ENCODE measurements around the gene CCNE1. TPM values are rescaled to one million over a fixed set of nuclear protein-coding genes. Genes with fewer than 3 reads are reported as not detected.
A peak's percentile ranks its signal among the peaks of the same experiment; 100 is the strongest.

The CCNE1 gene
- total RNA-seq, 1 donor from 2014 or later: 0.20 TPM

DNA sequence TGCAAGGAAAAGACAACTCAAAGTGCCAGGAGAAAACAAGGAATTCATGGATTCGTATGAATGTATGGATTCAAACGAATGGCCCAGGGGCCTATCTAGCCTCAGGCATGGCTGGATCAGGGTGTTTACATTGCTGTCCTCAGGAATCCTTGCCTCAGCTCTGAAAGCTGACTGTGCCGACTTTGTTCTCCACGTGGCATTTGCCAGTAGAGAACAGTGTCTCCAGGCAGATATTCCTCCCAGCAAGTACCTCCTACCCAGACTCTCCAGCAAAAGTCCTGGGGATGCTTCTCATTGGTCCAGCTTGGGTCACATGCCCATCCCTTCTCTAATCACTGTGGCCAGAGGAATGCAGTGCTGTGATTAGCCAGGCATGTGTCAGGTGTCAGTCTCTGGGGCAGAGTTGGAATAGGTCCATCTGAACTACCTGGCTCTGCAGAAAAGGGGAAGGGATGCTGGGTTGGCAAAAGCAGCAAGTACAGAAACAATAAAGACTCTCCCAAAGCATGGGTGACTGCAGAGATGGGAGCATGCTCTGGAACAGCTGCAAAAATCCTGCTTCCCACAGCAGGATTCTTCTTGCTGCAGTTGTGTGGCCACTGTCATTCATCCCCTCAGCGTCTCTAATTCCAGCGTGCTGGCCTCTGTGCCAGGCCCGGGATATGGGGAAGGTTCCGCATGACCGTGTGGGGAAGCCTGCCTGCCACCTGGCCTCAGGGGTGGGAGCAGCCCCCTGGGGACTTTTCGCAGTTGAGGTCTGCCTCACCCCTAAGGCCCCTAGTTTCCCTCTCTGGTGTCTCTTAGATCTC, 30.0 kb downstream of the CCNE1 start:
- ATAC-seq (no peak), DNase-seq (ENCODE audit: low spot score) (no peak)

DNA sequence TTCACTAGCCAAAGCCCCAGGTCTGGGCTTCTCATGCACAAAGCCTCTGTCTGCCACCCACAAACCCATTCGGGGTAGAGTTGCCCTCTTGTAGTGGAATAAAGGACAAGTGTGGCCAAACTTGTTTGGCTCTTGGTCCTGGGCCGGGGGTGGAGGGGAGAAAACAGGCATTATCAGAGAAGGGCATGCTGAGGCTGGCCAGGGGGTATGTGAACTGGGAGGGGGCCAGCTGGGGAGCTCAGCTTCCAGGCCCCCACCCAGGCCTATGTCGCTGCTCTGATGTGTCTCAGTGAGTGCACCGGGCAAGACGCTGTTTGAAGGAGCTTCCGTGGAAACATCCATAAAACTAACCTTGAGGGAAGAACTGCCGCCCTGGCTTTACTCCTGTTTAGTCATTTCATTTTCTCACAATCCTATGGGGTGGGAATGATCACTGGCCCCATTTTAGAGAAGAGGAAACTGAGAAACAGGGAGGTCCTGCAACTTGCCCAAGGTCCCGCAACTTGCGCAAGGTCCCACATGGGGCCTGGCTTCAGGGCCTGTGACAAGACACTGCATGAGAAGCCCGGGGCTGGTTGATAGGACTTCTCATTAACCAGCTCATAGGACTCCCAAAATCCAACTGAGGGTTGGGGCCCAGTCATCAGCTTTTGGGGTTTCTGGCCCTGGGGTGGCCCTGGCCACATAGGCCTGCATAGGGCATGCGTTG, 30.8 kb downstream of the CCNE1 start:
- ATAC-seq: no peak
- DNase-seq (ENCODE audit: low spot score): no peak

DNA sequence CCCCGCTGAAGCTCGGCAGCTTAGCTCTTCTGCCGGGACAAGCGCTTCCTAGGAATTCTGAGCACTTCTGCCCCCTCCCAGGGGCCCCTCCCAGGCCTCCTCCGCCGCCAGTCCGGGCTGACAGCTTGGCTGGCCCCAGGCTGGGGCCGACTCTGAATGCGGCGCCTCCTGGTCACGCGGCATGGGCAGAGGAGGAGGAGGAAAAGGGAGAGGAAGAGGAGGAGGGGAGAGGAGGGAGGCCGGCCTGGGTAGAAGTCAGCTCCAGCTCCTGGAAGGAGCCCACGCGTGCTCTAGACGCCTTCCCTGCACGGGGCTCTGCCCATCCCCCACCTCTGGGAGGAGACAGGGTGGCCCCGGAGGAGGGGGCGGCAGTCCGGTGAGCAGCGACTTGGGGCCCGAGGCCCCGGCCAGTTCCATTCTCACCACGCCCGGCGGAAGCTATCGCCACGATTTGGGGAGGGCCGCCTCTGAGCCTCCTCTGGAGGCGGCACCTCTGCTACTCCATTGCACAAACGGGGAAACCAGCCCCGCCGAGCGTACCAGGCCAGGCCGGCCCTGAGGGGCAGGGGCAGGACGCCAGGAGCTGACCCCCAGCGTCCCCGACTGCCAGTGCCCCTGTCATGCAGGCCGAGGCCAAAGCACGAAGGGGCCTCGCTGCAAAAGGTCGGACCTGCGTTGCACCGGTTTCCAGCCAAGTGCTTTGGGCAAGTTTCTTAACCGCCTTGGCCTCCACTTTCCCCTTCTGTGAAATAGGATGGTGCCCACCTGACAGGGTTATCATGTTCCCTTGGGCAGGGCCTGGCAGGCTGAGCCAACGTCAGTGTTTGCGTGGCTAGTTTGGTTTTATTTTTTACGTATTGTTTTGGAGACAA, 31.6 kb downstream of the CCNE1 start:
- DNase-seq (ENCODE audit: low spot score) (no peak), ATAC-seq (no peak)

DNA sequence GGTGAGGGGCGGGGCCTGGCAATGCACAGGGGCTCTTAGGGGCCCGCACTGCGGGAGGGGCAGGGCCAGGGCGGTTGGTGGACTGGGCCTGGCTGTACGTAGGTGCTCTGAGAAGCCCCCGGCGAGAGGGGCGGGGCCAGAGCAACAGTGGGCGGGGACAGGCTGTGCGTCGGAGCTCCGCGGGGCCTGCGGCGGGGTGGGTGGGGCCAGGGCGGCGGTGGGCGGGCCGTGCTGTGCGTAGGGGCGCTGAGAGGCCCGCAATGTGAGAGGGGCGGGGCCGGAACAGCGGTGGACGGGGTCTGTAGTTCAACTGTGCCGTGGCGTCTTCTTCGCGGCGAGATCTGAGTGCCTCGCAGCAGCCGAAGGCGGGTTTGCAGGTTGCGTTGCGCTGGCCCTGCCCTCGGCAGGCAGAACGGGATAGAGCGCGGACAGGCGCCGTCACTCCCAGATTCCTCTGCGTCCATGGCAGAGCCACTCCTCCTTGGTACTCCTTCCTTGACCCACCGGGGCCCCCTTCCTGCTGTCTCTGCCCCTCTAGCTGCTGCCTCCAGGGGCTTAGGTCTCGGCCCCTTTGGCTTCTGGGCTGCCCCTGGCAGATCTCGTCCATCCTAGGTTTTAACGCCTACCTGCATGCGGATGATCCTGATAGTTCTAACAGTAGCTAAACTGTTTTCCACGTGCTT, 33.2 kb downstream of the CCNE1 start:
- ATAC-seq: peak; percentile 89
- DNase-seq (ENCODE audit: low spot score): peak; percentile 93

DNA sequence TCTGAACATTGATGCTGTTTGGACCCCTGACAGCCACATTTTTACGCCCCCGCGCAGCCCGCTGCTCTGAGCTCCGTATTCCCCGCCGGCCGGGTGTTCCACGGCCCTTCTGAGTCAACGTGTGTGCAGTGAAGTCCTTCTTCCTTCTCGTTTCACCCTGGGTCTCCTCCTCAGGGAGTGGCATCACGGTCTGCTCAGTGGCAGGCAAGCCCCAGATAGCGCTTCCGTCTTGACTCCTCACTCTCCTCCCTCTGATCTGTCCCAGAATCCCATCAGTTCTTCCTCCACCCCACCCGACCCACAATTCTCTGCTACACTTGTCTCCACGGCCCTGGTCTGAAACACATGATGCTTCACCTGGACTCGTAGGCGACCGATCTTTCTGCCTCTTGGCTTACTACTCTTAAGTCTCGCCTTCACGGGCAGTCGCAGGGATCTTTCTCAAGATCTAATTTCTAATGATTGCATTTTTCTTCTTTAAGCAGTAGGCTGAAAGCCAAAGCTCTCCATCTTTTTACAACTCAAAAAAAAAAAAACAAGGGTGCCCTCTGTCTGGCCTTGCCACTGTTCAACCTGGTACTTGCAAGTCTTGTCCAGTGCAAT, 33.9 kb downstream of the CCNE1 start:
- no peak for ATAC-seq
- DNase-seq (ENCODE audit: low spot score): no peak

DNA sequence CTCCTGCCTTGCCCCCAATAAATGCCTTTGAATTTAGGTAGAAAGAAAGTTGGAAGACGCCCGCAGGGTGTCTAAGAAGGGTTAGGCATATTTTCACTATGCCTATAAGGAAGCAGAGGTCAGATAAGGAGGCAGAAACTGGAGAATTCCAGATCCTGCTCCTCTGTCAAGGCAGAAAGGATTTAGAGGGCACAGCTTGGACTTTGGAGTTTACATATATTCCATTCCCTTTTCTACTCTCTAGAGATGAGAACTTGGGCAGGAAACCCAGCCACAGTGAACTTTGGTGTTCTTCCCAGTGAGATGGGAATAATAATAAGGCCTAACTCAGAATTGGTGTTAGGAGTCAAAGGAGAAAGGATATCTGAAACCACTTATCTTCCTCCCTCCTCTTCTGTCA, 37.4 kb downstream of the CCNE1 start:
- ATAC-seq (no peak), DNase-seq (ENCODE audit: low spot score) (no peak)

DNA sequence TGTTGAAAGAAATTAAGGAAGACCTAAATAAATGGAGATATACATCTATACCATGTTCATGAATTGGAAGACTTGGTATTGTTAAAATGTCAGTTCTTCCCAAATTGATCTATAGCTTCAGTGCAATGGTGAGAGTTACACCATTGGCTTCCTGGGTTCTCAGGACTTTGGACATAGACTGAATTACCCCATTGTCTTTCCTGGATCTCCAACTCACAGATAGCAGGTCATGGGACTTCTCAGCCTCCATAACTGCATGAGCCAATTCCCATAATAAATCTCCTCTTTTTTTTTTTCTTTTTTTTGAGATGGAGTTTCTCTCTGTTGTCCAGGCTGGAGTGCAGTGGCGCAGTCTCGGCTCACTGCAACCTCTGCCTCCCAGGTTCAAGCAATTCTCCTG, 38.7 kb downstream of the CCNE1 start:
- ATAC-seq (no peak), DNase-seq (ENCODE audit: low spot score) (no peak)

DNA sequence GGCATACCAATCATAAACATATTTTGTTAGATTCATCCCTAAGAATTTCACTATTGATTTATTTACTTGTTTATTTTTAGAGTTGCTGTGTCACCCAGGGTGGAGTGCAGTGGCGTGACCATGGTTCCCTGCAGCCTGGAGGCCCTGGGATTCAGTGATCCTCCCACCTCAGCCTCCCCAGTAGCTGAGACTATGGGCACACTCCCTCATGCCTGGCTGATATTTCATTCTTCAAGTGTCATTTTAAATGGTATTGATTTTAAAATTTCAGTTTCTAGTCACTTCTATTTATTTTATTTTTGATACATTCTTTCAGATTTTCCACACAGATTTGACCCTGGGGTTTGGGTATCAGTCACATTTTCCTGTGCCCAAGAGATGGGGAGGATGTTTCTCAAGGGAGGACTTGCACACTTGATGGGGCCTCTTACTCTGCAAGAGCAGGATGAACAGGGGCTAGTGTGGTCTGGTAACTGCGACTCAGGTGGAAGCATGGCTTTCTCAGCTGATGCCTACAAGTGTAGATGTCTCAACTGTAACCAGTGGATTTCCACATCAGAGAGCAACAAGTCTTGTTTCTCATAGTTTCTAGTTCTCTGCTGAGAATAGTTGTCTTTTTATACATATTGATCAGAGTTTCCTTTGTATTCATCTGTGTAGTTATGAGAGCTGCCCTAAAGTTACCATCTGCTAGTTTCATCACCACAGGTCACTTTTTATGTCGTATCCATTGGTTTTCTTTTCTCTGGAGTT, 40.2 kb downstream of the CCNE1 start:
- ATAC-seq (no peak), DNase-seq (ENCODE audit: low spot score) (no peak)

DNA sequence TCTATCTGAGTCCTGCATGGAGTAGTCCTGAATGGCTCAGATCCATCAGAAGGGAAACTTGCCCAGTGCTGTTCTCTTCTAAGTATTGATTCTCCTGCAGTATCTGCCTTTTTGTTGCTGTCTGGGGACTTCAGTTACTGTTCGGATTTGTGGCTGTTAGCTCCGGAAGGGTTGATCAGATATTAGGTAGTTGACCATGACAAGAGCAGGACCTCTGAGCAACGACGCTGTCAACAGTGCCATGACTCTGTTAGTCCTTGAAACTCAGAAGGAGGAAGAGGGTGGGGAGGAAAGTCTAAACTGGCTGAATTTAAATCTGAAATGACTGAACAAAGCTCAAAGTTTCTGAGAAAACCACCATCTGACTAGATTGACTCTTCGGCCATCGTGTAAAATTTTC, 42.2 kb downstream of the CCNE1 start:
- DNase-seq (ENCODE audit: low spot score) (no peak), ATAC-seq (no peak)

DNA sequence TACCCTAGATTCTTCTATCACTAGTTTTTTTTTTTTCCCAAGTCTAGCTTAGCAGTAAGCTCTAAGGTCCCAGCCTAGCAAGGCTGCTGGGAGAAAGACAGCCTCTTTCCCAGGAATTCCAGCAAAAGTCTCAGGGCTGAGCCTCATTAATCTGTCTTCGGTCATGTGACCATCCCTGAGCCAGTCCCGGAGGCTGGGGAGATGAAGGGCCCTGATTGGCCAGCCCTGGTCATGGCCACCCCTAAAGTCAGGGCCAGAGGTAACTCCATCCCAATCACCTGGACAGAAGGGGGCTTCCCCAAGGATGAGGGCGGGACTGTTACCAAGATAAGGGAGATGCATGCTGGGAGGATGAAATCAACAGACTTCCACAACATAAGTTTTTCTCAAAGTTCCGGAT, 43.3 kb downstream of the CCNE1 start:
- no peak for ATAC-seq
- no peak for DNase-seq (ENCODE audit: low spot score)

DNA sequence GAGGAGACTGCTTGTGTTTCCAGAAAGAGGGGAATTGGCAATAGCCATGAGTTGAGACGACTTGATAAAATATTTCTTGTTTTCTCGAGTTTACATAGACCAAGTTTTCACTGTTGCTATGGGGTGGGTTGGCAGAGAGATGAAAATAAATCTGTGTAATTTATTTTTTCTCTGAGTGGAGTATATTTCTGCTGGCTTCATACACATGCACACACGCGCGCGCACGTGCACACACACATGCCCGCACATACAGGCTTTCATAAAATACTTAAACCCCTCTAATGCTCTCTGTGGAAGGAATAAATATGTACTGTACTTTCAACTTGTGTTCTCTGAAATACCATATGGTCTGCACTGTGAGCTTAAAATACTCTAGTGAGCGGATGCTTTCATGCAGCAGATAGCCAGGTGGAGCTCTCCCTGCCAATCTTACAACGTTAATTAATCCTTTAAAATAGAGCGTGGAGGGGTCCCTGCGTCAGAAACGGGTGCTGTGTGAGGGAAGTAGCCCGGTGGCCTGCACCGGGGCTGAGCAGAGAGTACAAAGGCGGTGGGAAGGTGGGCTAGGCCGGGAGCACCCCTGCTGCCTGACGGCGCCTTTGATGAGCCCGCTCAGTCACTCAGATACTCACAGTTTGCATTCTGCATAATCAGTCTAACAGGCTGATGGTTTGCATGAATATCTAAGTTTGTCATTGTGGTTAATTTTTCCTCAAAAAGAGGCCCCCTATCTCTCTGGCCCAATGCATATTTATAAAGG, 44.1 kb downstream of the CCNE1 start:
- ATAC-seq: no peak
- DNase-seq (ENCODE audit: low spot score): no peak

DNA sequence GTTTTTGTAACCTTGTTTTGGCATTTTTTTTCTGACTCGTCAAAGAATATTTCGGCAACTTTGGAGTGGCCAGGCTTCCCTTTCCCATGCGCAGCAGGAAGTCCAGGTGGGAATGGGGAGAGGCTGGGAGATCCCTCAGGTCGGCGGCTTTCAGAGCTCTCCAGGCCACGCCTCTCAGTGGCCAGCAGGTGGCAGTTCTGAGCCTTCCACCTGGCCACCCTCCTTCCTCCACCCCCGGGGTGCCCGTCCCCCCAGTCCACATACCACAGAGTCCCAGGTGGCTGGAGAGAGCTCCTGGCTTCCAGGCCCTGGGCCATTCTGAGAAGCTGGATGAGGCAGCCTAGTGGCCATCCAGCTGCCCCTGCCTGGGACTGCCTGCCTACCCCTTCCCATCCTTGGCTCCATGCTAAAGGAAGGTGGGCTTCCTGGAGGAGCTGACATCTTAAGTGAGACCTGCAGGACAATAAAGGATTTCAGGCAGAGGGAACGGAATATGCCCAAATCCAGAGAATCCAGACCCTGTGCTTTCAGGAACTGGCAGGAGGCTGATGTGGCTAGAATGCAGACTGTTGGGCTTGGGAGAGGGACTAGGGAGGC, 46.3 kb downstream of the CCNE1 start:
- peak; percentile 84 for ATAC-seq
- DNase-seq (ENCODE audit: low spot score): no peak

DNA sequence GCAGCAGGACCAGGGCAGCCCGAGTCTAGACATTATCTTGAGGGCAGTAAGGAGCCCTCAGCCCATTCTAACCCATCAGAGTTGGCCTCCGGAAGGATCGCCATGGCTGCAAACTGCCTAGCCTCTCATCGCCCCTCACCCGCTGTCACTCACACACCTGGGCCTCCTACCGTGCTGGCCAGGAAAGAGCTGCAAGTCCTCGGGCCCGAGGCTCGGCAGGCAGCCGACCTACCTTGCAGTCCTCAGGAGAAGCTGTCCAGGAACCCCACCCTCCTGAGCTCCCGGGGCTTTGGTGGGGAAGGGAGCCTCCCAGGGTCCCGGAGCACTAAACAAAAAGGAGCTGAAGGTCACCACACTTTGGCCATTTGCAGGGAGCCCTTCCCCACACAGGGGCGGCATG, 46.8 kb downstream of the CCNE1 start:
- no peak for ATAC-seq
- no peak for DNase-seq (ENCODE audit: low spot score)

DNA sequence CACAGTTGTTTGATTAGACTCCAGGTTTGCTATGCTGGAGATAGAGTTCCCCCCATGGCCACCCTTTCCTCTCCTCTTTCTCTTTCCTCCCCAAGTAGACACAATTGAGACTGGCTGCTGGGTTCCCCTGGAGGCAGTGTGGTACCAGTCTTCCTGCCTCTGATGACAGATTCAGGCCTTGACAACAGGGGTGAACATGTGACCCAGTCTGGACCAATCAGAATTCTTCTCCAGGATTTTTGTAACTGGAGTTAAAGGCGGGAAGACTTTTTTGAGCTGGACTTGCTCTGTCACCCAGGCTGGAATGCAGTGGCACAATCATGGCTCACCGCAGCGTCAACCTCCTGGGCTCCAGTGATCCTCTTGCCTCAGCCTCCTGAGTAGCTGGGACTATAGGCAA, 48.7 kb downstream of the CCNE1 start:
- DNase-seq (ENCODE audit: low spot score): no peak
- ATAC-seq: no peak

DNA sequence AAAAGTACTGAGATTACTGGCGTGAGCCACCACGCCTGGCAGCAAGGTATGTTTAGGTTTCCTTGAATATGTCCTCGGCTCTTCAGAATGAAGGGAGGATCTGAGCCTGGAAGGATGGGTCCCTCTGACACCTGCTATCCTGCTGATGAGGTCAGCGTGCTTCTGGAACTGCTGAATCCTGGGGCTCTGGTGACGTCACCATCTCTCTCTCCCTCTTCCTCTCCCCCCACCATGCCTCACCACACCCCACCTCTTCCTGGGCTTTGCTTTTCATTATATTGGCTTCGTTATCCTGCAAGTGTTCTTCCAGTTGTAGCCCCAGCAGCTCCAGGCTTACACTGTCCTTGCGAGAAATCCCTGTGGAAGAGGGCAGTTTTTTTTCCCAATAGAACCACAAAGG, 49.8 kb downstream of the CCNE1 start:
- no peak for DNase-seq (ENCODE audit: low spot score)
- no peak for ATAC-seq

DNA sequence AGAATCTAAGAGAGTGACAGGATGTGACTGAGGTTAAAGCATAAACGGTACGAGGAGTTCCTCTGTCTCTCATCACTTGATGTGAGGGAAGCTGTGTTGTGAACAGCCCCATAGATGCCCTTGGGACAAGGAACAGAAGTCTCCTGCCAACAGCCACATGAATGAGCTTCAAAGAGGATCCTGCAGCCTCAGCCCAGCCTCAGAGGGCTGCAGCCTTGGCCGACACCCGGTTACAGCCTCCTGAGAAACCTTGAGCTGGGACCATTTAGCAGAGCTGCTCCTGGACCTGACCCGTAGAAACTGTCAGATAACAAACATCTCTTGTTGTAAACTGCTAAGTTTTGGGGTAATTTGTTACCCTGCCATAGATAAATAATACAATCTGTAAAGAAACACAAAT, 54.2 kb downstream of the CCNE1 start:
- ATAC-seq: no peak
- no peak for DNase-seq (ENCODE audit: low spot score)

DNA sequence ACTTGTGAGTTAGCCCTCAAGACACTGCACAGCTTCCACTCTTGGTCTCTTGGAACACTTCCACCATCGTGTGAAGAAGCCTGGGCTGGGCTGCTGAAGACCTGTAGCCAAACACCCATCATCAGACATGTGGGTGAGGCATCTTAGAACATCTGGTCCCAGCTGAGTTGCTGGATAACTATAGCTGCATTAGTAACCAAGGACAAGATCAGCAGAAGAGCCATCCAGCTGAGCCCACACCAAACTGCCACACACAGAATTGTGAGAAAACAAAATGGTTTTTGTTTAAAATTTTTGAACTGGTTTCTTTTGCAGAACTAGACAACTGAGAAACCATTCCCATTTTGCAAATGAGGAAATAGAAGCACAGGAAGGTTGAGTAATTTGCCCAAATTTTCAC, 56.2 kb downstream of the CCNE1 start:
- ATAC-seq (no peak), DNase-seq (ENCODE audit: low spot score) (no peak)

DNA sequence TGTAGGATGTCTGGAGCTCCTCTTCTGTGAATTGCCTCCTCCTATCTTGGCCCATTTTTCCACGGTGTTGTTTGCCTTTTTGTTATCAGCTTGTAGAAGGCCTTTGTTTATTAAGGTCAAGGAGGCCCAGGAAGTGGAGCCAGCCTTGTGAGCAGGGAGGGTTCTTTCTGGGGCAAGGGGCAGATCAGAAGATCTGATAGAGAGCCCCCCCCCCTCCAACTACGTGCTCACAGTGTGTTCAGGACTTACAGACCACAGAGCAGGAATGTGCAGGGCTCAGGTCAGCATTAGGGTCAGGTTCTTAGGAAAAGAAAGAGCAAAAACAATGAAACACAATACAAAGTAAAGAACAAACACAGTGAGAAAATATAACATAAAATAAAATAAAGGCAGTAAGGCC, 59.4 kb downstream of the CCNE1 start:
- no peak for ATAC-seq
- DNase-seq (ENCODE audit: low spot score): no peak

DNA sequence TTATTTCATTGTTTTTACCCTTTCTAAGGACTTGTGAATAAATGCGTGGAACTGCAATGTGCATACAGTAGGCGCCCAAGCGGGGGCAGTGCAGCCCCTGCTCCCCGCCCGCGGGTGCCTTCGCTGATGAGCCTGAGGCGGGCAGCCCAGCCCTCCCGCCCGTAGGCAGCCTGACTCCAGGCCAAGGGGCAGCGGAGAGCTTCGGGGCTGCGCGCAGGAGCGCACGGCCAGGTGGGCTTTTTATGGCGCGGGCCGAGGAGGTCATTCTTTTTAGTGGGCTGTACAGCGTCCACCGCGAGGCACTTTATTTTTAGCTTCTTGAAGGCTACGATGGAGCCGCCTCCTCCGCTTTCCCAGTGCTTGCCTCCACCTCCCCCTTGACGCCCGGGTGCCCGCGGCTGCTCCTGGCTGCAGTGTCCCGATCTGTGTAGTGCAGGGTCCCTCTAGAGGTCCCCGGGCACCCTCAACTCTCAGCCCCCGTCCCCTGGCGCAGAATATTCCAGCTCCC, 60.5 kb downstream of the CCNE1 start:
- peak; percentile 49 for ATAC-seq
- no peak for DNase-seq (ENCODE audit: low spot score)
